Measurements from ENCODE around the gene RABEP1.

The RABEP1 gene

GRCh38 chr17:5254414-5254813, 27.7 kb upstream of the RABEP1 start:
- no peak overlapping the region for H3K4me3 ChIP-seq (ENCODE audit: low read depth, low read length)

DNA sequence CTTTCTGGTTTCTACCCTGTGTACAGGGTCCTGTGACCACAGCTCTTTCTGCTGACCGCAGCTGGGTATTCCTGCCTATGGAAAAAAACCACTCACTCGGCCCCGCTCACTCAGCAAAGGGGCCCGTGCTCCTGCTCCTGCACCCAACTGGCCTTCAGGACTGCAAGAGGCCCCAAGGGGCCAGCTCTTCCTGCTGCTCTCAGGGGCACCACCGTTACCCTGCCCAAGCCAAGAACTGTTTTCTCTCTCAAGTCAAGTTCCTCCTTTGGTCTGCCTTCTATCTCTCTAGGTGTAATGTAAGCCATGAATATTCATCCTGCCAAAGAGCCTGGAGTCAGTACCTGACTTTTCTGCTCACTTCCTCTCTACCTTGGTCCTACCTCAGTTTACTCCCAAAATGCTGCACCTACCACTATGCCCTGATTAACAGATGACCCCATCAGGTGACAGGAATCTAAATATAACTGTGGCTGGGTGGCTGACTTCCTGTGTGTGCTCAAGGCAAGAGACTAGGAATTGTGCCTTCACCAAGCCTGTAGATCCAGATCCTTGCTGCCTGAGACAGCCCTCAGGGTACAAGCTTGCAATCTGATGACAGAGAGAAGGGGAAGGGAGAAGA, 27.1 kb upstream of the RABEP1 start:
- DNase-seq: no peak
- in situ Hi-C loops (cut with HindIII; ENCODE audit: low pct_ligation_motif_present, low sequenced_read_pairs): no loop called here
- H3K36me3 ChIP-seq (replicated peaks): no peaks in the 10 kb centered on the region
- TF ChIP-seq CTCF (IDR thresholded peaks at IDR 0.05; ENCODE audit: low read depth, low read length, missing control alignments): no peak
- H3K27me3 ChIP-seq (replicated peaks): no peaks in the 10 kb centered on the region
- no peak overlapping the region for H3K4me3 ChIP-seq (ENCODE audit: low read depth, low read length)
- no peak overlapping the region for H3K27ac ChIP-seq

More at GRCh38 chr17:5254414-5254813, 27.7 kb upstream of the RABEP1 start:
- Histone ChIP-seq H3K36me3 (replicated peaks) (no peaks in the 10 kb centered on the region), H3K27ac (no peak overlapping the region), H3K27me3 (replicated peaks) (no peaks in the 10 kb centered on the region)
- DNase-seq: no peak
- no peak for TF ChIP-seq CTCF (IDR thresholded peaks at IDR 0.05; ENCODE audit: low read depth, low read length, missing control alignments)
- in situ Hi-C loops (cut with HindIII; ENCODE audit: low pct_ligation_motif_present, low sequenced_read_pairs): no loop called here

GRCh38 chr17:5257124-5257523, 25.0 kb upstream of the RABEP1 start:
- Histone ChIP-seq H3K4me3 (ENCODE audit: low read depth, low read length) (no peak overlapping the region), H3K27ac (no peak overlapping the region), H3K27me3 (replicated peaks) (no peaks in the 10 kb centered on the region), H3K36me3 (replicated peaks) (no peaks in the 10 kb centered on the region)
- no peak for DNase-seq
- in situ Hi-C loops (cut with HindIII; ENCODE audit: low pct_ligation_motif_present, low sequenced_read_pairs): no loop called here
- no peak for TF ChIP-seq CTCF (IDR thresholded peaks at IDR 0.05; ENCODE audit: low read depth, low read length, missing control alignments)

DNA sequence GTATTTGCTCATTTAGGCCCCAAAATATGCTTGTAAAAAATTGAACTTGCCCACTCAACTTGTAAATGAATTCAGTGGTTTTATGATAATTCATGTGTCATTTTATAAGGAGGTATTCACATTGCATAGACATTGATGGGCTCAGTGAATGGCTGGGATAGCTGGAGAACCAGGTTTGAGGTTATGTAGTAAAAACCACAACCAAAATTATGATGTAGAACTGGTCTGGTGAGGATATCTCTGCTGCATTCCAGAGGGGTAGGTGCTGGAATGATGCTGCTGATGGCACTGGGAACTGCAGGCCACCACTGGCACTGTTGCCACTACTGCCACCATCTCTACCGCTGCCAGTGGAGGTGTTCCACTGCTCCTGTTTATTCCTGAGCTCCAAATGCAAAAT, 21.5 kb upstream of the RABEP1 start:
- no peak for DNase-seq
- Histone ChIP-seq H3K27ac (no peak overlapping the region), H3K36me3 (replicated peaks) (no peaks in the 10 kb centered on the region), H3K27me3 (replicated peaks) (no peaks in the 10 kb centered on the region), H3K4me3 (ENCODE audit: low read depth, low read length) (no peak overlapping the region)
- in situ Hi-C loops (cut with HindIII; ENCODE audit: low pct_ligation_motif_present, low sequenced_read_pairs): no loop called here
- no peak for TF ChIP-seq CTCF (IDR thresholded peaks at IDR 0.05; ENCODE audit: low read depth, low read length, missing control alignments)

- no peak overlapping the region for H3K4me3 ChIP-seq (ENCODE audit: low read depth, low read length)
- in situ Hi-C loops (cut with HindIII; ENCODE audit: low pct_ligation_motif_present, low sequenced_read_pairs): no loop called here
Observed at GRCh38 chr17:5262416-5262991, 19.6 kb upstream of the RABEP1 start.

More at GRCh38 chr17:5262416-5262991, 19.6 kb upstream of the RABEP1 start:
- no peak overlapping the region for H3K27ac ChIP-seq
- no peaks in the 10 kb centered on the region for H3K36me3 ChIP-seq (replicated peaks)
- no peaks in the 10 kb centered on the region for H3K27me3 ChIP-seq (replicated peaks)
- no peak for DNase-seq
- no peak for TF ChIP-seq CTCF (IDR thresholded peaks at IDR 0.05; ENCODE audit: low read depth, low read length, missing control alignments)

Data from brain microvascular endothelial cell (primary cell).